GM19468 (cell line): ENCODE results near the gene SLC7A9.

ENCODE experiments used
- ATAC-seq: cut with Tn5 transposase; IDR thresholded peaks from one replicate; pipeline ENCODE4 v1.9.1; 2021; ENCODE audit warnings: mild to moderate bottlenecking, moderate library complexity, moderate number of reproducible peaks; ENCODE audit not compliant: unreplicated experiment; ENCODE audit errors: extremely low read depth

The SLC7A9 gene

DNA sequence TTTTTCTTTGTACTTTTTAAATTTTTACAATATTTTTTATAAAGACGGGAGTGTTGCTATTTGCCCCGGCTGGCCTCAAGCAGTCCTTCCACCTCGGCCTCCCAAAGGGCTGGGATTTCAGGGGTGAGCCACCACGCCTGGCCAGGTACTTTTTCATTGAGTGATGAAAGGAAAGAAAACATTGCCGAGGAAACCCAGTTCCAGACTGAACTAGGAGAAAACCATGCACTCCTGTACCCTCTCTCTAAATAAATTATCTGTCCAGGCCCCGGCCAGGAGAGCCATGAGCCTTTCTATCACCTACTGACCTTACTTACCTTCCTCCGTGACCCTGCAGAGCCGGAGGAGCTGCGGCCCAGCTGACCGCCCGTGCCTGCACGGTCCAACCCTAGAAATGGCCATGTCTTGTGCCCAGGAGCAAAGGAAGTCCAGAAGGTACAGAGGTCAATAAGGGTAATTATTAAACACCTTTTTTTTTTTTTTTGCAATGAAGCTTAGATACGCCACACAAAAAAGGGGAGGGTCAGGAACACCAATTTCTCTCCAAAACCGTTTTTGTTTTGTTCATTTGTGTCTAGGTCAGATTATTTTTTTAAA lies at the start of gene SLC7A9:
Gene SLC7A9 (minus strand): TSS at position 399 of the 597 bp plus-strand sequence. CDS start 1,233 bp downstream, outside the sequence.
- no peak for ATAC-seq

DNA sequence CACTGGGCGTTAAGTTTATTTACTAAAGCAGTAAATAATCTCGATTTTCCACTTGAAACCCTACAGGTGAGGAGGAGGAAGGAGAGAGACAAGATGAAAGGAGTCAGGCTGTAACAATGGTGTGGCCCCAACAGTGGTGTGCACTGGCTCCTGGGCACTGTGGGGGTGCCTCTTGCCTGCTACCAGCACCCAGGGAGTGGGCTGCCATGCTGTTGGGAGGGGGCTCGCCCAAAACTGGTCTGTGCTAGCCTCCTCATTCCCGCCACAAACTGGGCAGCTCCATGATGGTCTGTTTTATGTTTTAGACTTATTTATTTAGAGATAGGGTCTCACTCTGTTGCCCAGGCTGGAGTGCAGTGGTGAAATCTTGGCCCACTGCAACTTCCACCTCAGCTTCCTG lies 49.8 kb upstream of the SLC7A9 start:
- ATAC-seq: no peak

DNA sequence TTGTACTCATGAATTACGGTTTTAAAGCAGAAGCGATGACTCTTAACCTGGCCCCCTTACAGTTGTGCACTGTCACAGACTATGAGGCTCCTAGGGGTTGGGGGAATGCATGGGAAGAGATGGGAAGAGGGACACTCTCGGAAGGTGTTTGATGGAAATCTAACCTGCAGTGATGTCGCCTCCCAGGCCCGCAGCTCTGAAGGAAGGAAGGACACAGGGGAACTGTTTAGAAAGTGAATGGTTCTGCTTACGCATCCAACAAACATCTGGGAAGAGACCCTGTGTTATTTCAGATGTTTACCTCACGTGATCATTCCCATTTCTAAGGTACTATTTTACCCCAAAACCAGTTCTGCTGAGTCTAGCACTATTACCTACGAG lies 48.0 kb upstream of the SLC7A9 start:
- no peak for ATAC-seq

DNA sequence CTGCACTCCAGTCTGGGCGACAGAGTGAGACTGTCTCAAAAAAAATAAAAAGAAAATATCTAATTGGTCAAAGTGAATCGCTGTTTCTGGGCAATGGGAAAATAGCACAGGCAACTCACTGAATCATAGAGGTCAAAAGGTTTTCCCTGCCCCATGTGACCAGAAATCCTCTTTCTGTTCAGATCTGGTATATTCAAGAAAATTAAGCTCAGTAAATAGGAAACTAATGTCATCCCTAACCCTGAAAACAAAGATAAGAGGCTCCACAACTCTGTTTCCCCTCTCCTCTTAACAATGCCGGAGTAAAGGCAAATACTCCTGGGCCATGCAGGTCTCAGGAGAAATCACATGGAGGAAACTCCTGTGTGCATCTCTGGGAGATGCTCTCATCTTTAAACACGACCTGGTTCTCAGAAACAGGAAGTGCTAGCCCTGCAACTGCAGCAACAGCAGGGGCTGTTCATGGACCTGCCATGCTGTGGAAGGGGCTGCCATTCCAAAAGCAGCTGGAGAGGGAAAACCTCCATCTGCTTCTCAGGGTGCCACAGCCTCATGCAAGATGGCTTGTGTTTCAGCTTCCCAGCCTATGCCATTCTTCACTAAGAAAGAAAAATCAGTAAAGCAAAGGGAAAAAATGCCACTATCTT lies 47.5 kb upstream of the SLC7A9 start:
- no peak for ATAC-seq

DNA sequence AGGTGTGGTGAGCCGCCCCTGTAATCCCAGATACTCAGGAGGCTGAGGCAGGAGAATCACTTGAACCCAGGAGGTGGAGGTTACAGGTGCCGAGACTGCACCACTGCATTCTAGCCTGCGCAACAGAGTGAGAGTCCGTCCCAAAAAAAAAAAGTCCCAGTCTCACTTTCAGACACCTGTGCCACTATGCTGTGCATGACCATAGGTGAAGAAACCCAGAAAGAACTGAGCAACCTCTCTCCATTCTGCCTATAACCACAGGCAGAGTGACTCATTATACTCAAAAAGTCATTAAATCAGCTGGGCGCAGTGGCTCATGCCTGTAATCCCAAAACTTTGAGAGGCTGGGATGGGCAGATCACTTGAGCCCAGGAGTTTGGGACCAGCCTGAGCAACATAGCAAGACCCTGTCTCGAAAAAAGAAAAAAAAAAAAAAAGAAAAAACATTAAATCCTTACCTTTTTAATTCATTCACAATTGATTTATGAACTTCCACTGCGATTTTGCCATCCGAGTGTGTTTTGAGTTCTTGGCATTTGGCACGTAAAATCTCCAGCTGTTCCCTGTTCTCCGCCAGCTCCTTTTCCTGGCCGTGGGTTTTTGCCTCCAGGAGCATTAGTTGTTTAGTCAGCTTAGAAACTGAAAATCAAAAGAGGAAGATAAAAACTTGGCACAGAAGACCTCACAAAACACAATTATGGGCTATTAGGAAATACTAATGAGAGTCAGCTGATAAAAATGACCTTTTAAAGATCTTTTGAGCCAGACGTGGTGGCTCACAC lies 45.5 kb upstream of the SLC7A9 start:
- ATAC-seq: no peak

DNA sequence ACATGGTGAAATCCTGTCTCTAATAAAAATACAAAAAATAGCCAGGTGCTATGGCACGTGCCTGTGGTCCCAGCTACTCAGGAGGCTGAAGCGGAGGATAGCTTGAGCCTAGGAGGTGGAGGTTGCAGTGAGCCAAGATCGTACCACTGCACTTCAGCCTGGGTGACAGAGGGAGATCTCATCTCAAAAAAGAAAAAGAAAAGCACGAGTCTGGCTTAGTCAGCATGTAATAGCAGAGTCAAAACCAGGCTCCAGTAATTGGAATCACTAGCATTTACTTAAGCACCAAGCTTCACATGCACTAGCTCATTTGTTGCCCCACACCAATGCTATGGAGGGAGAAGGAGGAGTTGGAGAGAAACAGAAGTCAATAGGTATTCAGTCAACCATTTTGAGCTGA lies 41.9 kb upstream of the SLC7A9 start:
- ATAC-seq: no peak

DNA sequence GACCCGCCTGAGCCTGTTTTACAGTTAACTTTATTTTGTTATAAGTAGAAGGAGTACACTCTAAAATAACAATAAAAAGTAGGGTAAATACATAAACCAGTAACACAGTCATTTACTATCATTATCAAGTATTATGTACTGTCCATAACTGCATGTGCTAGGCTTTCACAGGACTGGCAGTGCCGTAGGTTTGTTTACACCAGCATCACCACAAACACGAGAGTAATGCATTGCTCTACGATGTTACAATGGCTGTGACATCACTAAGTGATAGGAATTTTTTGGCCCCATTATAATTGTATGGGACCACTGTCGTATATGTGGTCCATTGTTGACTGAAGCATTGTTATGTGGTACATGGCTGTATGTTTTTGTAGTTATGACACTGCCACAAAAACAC lies 41.3 kb upstream of the SLC7A9 start:
- ATAC-seq: no peak

DNA sequence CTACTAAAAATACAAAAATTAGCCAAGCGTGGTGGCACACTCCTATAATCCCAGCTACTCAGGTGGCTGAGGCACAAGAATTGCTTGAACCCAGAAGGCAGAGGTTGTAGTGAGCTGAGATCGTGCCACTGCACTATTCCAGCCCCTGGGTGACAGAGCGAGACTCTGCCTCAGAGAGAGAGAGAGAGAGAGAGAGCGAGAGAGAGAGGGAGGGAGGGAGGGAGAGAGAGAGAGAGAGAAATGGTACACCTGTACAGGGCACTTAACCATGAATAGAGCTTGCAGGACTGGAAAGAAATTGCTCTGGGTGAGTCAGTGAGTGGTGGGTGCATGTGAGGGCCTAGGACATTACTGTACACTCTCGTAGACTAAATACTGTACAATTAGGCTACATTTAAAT lies 40.5 kb upstream of the SLC7A9 start:
- ATAC-seq: no peak

DNA sequence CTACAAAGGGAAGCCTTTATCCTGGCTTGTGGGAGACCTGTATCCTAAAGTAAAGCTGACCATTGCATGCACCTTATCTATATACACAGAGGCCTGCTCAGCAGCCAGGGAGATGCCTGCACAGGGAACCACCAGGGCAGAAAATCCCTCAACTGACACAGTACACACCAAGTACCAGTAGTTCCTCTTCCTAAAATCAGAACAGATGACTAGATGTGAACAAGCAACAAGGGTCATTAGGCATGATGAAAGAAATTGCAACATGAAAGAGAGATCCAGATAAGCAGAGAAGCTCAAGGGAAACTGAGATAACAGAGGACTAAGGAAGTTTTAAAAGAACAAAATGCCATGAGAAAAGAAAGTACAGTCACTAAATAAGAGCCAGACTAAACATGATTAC lies 39.7 kb upstream of the SLC7A9 start:
- ATAC-seq: no peak

DNA sequence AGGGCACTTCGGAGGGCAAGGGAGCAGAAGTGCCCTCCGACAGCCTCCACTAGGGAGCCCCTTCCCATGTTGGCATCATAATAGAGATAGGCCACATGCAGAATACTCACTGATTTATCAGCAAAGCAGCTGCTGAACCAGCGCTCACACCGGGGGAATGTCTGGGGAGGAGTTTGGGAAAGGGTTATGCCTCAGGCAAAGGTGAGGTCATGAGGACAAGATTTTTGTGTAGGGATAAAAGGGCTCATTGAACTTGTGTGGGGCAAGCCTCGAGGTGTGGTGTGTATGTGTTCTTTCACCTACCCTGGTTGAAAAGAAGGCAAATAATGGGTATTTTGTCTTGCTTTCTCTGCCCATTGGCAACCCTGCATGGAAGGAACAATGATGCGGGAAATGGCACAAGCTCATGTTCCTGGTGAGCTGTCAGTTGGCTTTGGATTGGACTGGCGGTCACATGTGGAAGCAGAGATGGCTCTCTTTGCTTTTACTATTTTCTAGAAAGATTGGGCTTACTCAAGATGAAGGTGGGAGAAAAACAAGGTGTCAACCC lies 39.1 kb upstream of the SLC7A9 start:
- ATAC-seq: no peak

DNA sequence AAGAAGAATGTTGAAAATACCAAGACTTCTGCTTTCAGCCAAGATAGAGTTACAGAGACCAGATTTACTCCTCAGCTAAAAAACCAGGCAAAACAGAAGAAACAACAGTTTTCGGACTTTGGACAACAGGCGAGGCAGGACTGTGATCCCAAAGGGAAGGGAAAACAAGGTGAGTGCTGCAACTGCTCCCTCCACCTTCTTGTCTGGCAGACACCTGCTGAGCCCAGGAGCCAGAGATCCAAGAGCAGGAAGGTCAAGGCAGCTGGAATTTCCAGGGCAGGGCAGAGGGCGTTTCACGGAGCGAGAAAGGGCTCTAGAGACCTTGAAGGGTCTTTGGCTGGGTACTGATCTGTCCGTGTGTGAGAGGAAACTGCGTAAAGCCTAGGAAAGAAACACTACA lies 32.9 kb upstream of the SLC7A9 start:
- no peak for ATAC-seq

DNA sequence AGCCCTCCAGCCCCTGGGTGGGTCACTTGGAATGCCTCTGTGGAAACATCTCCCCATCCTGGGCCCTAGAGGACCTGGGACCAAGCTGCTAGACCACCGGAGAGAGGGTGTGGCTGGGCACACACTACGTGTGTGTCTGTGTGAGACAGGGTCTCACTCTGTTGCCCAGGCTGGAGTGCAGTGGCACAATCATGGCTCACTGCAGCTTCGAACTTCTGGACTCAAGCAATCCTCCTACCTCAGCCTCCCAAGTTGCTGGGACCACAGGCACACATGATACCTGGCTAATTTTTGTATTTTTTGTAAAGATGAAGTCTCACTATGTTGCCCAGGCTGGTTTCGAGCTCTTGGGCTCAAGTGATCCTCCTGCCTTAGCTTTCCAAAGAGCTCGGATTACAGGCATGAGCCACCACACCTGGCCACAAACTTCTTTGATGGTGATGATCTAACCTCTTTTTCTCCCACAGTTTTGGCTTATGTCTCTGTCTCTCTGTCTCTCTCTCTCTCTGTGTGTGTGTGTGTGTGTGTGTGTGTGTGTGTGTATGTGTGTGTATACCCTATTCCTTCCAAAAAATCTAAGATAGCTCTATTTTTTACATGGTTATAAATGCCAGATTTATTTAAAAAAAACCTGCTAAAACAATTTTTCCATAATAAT lies 32.1 kb upstream of the SLC7A9 start:
- no peak for ATAC-seq

DNA sequence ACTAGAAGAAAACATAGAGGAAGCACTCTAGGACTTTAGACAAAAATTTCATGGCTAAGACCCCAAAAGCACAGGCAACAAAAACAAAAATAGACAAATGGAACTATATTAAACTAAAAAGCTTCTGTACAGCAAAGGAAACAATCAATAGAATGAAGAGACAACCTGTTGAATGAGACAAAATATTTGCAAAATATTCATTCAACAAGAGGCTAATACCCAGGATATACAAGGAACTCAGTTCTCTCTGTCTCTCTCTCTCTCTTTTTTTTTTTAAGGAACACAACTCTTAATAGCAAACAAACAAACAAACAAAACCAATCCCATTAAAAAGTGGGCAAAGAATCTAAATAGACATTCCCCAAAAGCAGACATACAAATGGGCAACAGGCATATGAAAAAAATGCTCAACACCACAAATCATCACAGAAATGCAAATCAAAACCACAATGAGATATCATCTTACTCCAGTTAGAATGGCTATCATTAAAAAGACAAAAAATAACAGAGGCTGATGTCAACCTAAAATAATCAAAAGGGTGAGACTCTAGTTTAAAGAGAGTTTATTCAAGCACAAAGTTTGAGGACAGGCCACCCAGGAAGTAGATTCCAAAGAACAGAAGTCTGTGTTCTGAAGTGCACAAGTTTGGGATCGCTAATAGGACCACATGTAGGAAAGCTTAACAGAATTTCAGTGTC lies 27.1 kb upstream of the SLC7A9 start:
- no peak for ATAC-seq

DNA sequence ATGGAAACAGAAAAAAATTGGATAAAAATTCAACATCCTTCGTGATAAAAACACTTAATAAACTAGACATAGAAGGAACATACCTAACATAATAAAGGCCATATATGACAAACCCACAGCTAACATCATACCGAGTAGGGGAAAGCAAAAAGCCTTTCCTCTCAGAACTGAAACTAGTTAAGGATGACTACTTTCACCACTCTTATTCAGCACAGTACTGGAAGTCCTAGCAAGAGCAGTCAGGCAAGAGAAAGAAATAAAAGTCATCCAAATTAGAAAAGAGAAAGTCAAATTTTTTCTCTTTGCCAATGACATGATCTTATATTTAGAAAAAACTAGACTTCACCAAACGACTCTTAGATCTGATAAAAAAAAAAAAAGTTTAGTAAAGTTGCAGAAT lies 25.8 kb upstream of the SLC7A9 start:
- ATAC-seq: peak; percentile 71

DNA sequence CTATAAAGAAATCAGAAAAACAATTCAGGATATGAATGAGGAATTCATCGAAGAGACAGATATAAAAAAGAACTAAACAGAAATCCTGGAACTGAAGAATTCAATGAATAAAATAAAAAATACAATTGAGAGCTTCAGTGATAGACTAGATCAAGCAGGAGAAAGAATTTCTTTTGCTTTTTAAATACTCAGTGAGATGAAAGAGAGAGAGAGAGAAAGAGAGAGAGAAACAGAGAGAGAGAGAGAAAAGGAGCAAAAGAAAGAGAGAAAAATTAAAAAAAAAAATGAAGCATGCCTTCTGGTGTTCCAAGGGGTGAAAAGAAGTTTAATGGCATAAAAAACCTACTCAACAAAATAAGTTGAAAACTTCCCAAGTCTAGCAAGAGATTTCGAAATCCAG lies 22.0 kb upstream of the SLC7A9 start:
- ATAC-seq: no peak

DNA sequence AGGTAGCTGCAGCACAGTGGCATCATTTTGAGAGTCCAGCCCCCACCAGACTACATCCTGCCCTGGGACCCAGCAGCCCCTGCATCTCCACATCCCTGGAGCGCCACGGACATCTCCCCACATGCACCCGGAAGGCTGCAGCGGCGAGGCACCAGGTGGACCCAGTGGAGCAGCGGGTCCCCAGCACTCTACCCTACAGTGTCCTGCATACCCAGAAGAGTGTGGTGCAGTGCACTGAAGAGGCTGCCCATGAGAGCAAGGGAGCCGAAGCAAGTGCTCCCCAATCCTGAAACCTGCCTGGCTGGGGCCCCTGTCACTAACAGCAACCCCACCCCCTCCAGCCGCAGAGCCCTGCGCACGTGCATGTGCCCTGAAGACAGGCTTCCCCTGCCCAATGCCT lies 21.3 kb upstream of the SLC7A9 start:
- no peak for ATAC-seq

DNA sequence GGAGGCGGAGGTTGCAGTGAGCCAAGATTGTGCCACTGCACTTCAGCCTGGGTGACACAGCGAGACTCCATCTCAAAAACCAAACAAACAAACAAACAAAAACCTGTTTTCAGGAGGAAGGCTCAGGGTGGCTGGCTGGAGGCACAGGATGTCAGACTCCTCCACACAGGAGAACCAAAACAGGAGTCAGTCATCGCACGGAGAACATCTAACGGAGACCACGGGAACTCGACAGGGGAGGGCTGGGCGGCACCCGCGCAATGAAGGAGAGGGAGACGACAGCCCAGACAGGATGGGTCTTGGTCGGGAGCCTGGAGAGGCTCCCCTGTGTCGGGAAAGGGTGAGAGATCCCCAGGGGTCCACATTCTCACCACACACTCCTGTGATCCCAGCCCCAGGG lies 20.8 kb upstream of the SLC7A9 start:
- ATAC-seq: no peak

DNA sequence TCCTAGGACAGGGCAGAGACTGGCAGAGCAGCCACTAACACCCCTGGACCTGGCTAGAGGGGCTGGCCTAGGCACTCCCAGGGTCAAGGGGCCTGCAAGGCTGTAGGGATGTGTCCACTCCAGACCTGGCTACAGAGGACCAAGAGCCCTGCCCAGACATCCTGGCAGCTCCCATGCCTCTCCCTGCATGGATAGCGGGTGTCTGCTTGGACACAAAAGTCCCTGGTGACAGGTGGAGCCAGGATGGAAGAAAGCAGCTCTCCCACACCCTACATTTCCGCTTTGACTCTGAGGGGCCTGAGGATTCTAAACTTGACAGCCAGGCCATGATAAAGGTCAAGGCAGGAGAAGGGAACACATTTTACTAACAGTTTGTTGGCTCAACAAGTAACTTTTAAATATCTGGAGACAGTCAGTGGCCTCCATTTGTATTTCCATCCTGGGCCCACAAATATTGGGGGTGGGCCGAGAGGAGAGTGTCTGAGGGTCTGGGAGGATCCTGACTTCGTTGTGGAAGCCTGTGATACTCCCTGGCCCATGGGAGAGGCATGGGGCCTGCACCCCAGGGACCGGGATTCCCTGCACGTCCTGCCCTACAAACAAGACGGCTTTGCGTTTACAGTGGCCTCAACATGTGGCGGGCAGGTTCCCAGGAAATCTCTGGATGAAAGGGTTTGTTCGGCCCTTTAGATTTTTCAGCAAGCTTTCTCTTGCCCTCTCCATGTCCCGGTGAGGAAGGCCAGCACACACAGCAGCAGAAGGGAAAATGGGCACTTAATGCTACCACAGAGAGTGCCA lies 19.8 kb upstream of the SLC7A9 start:
- no peak for ATAC-seq

DNA sequence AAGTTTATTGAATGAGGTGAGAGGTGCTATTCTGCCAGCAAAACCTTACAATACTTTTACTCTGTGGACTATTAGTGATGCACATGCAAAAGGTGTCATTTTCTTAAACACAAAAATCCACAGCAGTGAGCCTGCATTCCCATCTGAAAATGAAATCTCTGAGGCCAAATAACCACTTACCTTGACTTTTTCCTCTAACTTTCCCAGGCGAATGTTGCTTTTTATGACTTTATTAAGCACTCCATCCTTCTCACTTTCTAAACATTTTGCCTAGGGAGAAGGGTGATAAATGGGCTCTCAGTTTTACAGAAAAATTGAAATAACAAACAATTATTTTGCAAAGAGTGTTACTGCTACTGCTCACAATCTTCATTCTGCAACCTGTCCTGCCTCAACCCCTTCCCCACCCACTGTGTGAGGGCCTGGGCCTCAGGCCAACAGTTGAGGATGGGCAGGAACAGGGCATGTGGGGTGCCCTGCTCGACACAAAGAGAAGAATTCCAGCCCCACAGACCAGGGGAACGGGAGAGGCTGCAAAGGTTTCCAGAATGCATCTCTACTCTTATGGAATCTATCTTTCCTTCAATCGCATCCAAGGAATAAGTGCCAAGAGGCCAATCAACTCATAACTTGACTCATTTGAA lies 18.1 kb upstream of the SLC7A9 start:
- no peak for ATAC-seq
